EH (cell line): Measurements from ENCODE around the gene HOMER1.
"Not testable (repeated sequence)": the region's sequence is repeated elsewhere in the genome, so short reads cannot be mapped to it uniquely, and the experiment has no call there.

Experiments
- DNase-seq: peaks from one replicate; pipeline ENCODE4 v3.0.0-alpha.2; 2015; ENCODE audit warnings: low read depth

HOMER1 gene

GRCh38 chr5:79516986-79517385 lies 3.1 kb upstream of the HOMER1 start:
- no peak for DNase-seq

- DNase-seq, result not testable (repeated sequence)
Observed at GRCh38 chr5:79516331-79516730, 2.4 kb upstream of the HOMER1 start.

GRCh38 chr5:79514391-79515105 lies 614 bp upstream of the HOMER1 start:
- peak; percentile 84 for DNase-seq

GRCh38 chr5:79513308-79513703 lies 628 bp downstream of the HOMER1 start:
- DNase-seq, result no peak

- peak; percentile 32 for DNase-seq
Observed at GRCh38 chr5:79512471-79513307, 1.2 kb downstream of the HOMER1 start.

GRCh38 chr5:79512049-79512448 lies 1.9 kb downstream of the HOMER1 start:
- no peak for DNase-seq

- no peak for DNase-seq
Observed at GRCh38 chr5:79510638-79511037, 3.3 kb downstream of the HOMER1 start.

- DNase-seq, result no peak
Observed at GRCh38 chr5:79509244-79509885, 4.6 kb downstream of the HOMER1 start.

GRCh38 chr5:79508794-79509193 lies 5.1 kb downstream of the HOMER1 start:
- DNase-seq, result no peak

GRCh38 chr5:79508354-79508753 lies 5.6 kb downstream of the HOMER1 start:
- no peak for DNase-seq

GRCh38 chr5:79507251-79508205 lies 6.4 kb downstream of the HOMER1 start:
- no peak for DNase-seq

GRCh38 chr5:79505138-79505537 lies 8.8 kb downstream of the HOMER1 start:
- DNase-seq, result no peak

- no peak for DNase-seq
Observed at GRCh38 chr5:79503794-79504495, 10.0 kb downstream of the HOMER1 start.

GRCh38 chr5:79499640-79500273 lies 14.2 kb downstream of the HOMER1 start:
- DNase-seq, result no peak

- DNase-seq, result no peak
Observed at GRCh38 chr5:79495311-79495710, 18.6 kb downstream of the HOMER1 start.

- DNase-seq, result no peak
Observed at GRCh38 chr5:79493596-79494345, 20.2 kb downstream of the HOMER1 start.

GRCh38 chr5:79491690-79492317 lies 22.1 kb downstream of the HOMER1 start:
- no peak for DNase-seq

- no peak for DNase-seq
Observed at GRCh38 chr5:79490323-79490936, 23.5 kb downstream of the HOMER1 start.

- DNase-seq, result no peak
Observed at GRCh38 chr5:79489773-79490172, 24.2 kb downstream of the HOMER1 start.
